Left colon (tissue), 2 donors: ENCODE data around the gene YPEL5. TPM values are rescaled to one million over a fixed set of nuclear protein-coding genes. Genes with fewer than 3 reads are reported as not detected.
A peak's percentile ranks its signal among the peaks of the same experiment; 100 is the strongest.
"Not testable (repeated sequence)": the region's sequence is repeated elsewhere in the genome, so short reads cannot be mapped to it uniquely, and the experiment has no call there.

Experiments
- ATAC-seq: fragments of 200-7000 bp; cut with Tn5 transposase; one replicate; pipeline ENCODE4 v1.9.1; 2020; ENCODE audit warnings: mild to moderate bottlenecking, moderate library complexity
- DNase-seq, 2 donors: peaks; one replicate each; pipeline ENCODE4 v3.0.0-alpha.2; 2020
- intact Hi-C, 2 donors: fragments of 100-400 bp; cut with DNase I in 1 of 2; cut with micrococcal nuclease in 1 of 2; formaldehyde crosslinking; loops; one replicate each; pipeline versions ENCODE4 v1.11.2 to v1.14.0; 2022; cut with DNase I, micrococcal nuclease
- total RNA-seq, 2 donors: library from RNA; stranded (reverse); fragmentation: NEBNext Ultra II Directional; extraction: Animal tissue kit (Norgen Biotek cat#: 25700); gene quantifications; one replicate each; pipeline ENCODE4 v1.2.1, GENCODE V29; 2021
- donor health status: DM: no; HTN: no; CAD: no.
- donor health status: DM: yes; HTN: yes; CAD: no.

YPEL5 gene
- total RNA-seq, 2 donors from 2014 or later, result 49.1 to 95.6 TPM

GRCh38 chr2:30127016-30127893 lies 19.6 kb upstream of the YPEL5 start:
- DNase-seq (no peak), ATAC-seq (peak; percentile 80)
- intact Hi-C loops, result no loop called here

GRCh38 chr2:30134582-30134981 lies 12.2 kb upstream of the YPEL5 start:
- no peak for ATAC-seq
- no peak for DNase-seq
- intact Hi-C loops, result no loop called here

- ATAC-seq (no peak), DNase-seq (no peak)
- intact Hi-C loops, result no loop called here
Measured at GRCh38 chr2:30135541-30135940, 11.3 kb upstream of the YPEL5 start.

GRCh38 chr2:30136764-30137444 lies 9.9 kb upstream of the YPEL5 start:
- ATAC-seq (no peak), DNase-seq (no peak)
- intact Hi-C loops, result no loop called here

GRCh38 chr2:30139131-30139870 lies 7.5 kb upstream of the YPEL5 start:
- intact Hi-C loops, result no loop called here
- DNase-seq (no peak), ATAC-seq (no peak)

- DNase-seq (no peak), ATAC-seq (no peak)
- intact Hi-C loops, result no loop called here
Measured at GRCh38 chr2:30141136-30141535, 5.7 kb upstream of the YPEL5 start.

- intact Hi-C loops, result no loop called here
- DNase-seq (no peak), ATAC-seq (no peak)
Measured at GRCh38 chr2:30144260-30144659, 2.5 kb upstream of the YPEL5 start.

- DNase-seq, ATAC-seq, intact Hi-C loops: not testable (repeated sequence)
Measured at GRCh38 chr2:30144951-30145350, 1.9 kb upstream of the YPEL5 start.

GRCh38 chr2:30145826-30146336 lies 926 bp upstream of the YPEL5 start:
- DNase-seq (no peak), ATAC-seq (no peak)
- intact Hi-C loops, result no loop called here

- DNase-seq, result no peak
- intact Hi-C loops, result no loop called here
- peak; percentile 21 for ATAC-seq
Measured at GRCh38 chr2:30147196-30147714, 448 bp downstream of the YPEL5 start.

GRCh38 chr2:30147715-30148610 lies 1.2 kb downstream of the YPEL5 start:
- ATAC-seq (peak; percentile 42), DNase-seq (peak; percentile 71 to 88)
- intact Hi-C loops, result no loop called here

GRCh38 chr2:30148850-30149249 lies 2.0 kb downstream of the YPEL5 start:
- ATAC-seq (no peak), DNase-seq (no peak)
- intact Hi-C loops, result no loop called here

- intact Hi-C loops, result no loop called here
- no peak for DNase-seq
- ATAC-seq, result no peak
Measured at GRCh38 chr2:30149513-30149912, 2.7 kb downstream of the YPEL5 start.

- ATAC-seq (no peak), DNase-seq (no peak)
- intact Hi-C loops, result no loop called here
Measured at GRCh38 chr2:30149976-30150375, 3.2 kb downstream of the YPEL5 start.

GRCh38 chr2:30150786-30151185 lies 4.0 kb downstream of the YPEL5 start:
- ATAC-seq, result no peak
- no peak for DNase-seq
- intact Hi-C loops, result no loop called here

- no peak for ATAC-seq
- intact Hi-C loops, result no loop called here
- DNase-seq, result no peak
Measured at GRCh38 chr2:30152385-30152784, 5.6 kb downstream of the YPEL5 start.

GRCh38 chr2:30155202-30155601 lies 8.4 kb downstream of the YPEL5 start:
- DNase-seq (no peak), ATAC-seq (no peak)
- intact Hi-C loops, result no loop called here
